ENCODE data around the gene OR52N1. TPM values are rescaled to one million over a fixed set of nuclear protein-coding genes. Genes with fewer than 3 reads are reported as not detected.

The OR52N1 gene
- total and polyA plus RNA-seq, 2 experiments from 2014 or later: not detected

GRCh38 chr11:5803982-5804381 is 12.9 kb upstream of the OR52N1 start:
- no peak for DNase-seq (ENCODE audit: low read depth in 1 of 2, low spot score in 1 of 2)
- H3K9me3 ChIP-seq (ENCODE audit: low read depth): no peaks in the 10 kb centered on the region
- H3K4me3 ChIP-seq: no peak overlapping the region
- H3K36me3 ChIP-seq: no peaks in the 10 kb centered on the region
- no peaks in the 10 kb centered on the region for H3K4me1 ChIP-seq (ENCODE audit: low read depth)
- TF ChIP-seq CTCF (IDR thresholded peaks at IDR 0.05; ENCODE audit: low read depth, low read length): no peak
- H3K27ac ChIP-seq: no peak overlapping the region
- no peaks in the 10 kb centered on the region for H3K27me3 ChIP-seq

- H3K4me1 ChIP-seq (ENCODE audit: low read depth): no peaks in the 10 kb centered on the region
- H3K36me3 ChIP-seq: no peaks in the 10 kb centered on the region
- H3K4me3 ChIP-seq: no peak overlapping the region
- H3K27ac ChIP-seq: no peak overlapping the region
- no peaks in the 10 kb centered on the region for H3K27me3 ChIP-seq
- DNase-seq (ENCODE audit: low read depth in 1 of 2, low spot score in 1 of 2): no peak
- TF ChIP-seq CTCF (IDR thresholded peaks at IDR 0.05; ENCODE audit: low read depth, low read length): no peak
- H3K9me3 ChIP-seq (ENCODE audit: low read depth): no peaks in the 10 kb centered on the region
Measured at GRCh38 chr11:5796541-5796940, 5.5 kb upstream of the OR52N1 start.

- Histone ChIP-seq H3K36me3 (no peaks in the 10 kb centered on the region), H3K27me3 (no peaks in the 10 kb centered on the region), H3K4me3 (no peak within 1 kb of the TSS), H3K4me1 (ENCODE audit: low read depth) (no peaks in the 10 kb centered on the region), H3K9me3 (ENCODE audit: low read depth) (no peaks in the 10 kb centered on the region), H3K27ac (no peak within 1 kb of the TSS)
- TF ChIP-seq CTCF (IDR thresholded peaks at IDR 0.05; ENCODE audit: low read depth, low read length): no peak
- DNase-seq (ENCODE audit: low read depth in 1 of 2, low spot score in 1 of 2): no peak
Measured at GRCh38 chr11:5783255-5783654, 7.8 kb downstream of the OR52N1 start, which contains the start of gene OR52N5. Gene OR52N5 (minus strand): TSS chr11:5783355. CDS start chr11:5778634, 4,721 bp downstream.

- H3K9me3 ChIP-seq (ENCODE audit: low read depth): no peaks in the 10 kb centered on the region
- no peak overlapping the region for H3K27ac ChIP-seq
- H3K4me1 ChIP-seq (ENCODE audit: low read depth): no peaks in the 10 kb centered on the region
- no peaks in the 10 kb centered on the region for H3K36me3 ChIP-seq
- DNase-seq (ENCODE audit: low read depth in 1 of 2, low spot score in 1 of 2): no peak
- TF ChIP-seq CTCF (IDR thresholded peaks at IDR 0.05; ENCODE audit: low read depth, low read length): no peak
- H3K4me3 ChIP-seq: no peak overlapping the region
- H3K27me3 ChIP-seq: no peaks in the 10 kb centered on the region
Measured at GRCh38 chr11:5767056-5767455, 24.0 kb downstream of the OR52N1 start.

- no peak for TF ChIP-seq CTCF (IDR thresholded peaks at IDR 0.05; ENCODE audit: low read depth, low read length)
- no peak for DNase-seq (ENCODE audit: low read depth in 1 of 2, low spot score in 1 of 2)
Measured at GRCh38 chr11:5753943-5754342, 37.1 kb downstream of the OR52N1 start, which contains the start of gene OR52N4. Gene OR52N4 (plus strand): TSS chr11:5754243. CDS start chr11:5754741, 498 bp downstream.

GRCh38 chr11:5749836-5750235 is 41.2 kb downstream of the OR52N1 start:
- Histone ChIP-seq H3K4me3 (no peak overlapping the region), H3K27ac (no peak overlapping the region), H3K36me3 (no peaks in the 10 kb centered on the region), H3K9me3 (ENCODE audit: low read depth) (no peaks in the 10 kb centered on the region), H3K4me1 (ENCODE audit: low read depth) (no peaks in the 10 kb centered on the region), H3K27me3 (no peaks in the 10 kb centered on the region)
- no peak for DNase-seq (ENCODE audit: low read depth in 1 of 2, low spot score in 1 of 2)
- TF ChIP-seq CTCF (IDR thresholded peaks at IDR 0.05; ENCODE audit: low read depth, low read length): no peak

More at GRCh38 chr11:5753943-5754342, 37.1 kb downstream of the OR52N1 start, which contains the start of gene OR52N4:
- H3K4me3 ChIP-seq: no peak within 1 kb of the TSS
- H3K36me3 ChIP-seq: no peaks in the 10 kb centered on the region
- H3K27ac ChIP-seq: no peak within 1 kb of the TSS
- no peaks in the 10 kb centered on the region for H3K27me3 ChIP-seq
- no peaks in the 10 kb centered on the region for H3K9me3 ChIP-seq (ENCODE audit: low read depth)
- no peaks in the 10 kb centered on the region for H3K4me1 ChIP-seq (ENCODE audit: low read depth)

All from cardiac muscle cell (in vitro differentiated cells and primary cell).